ENCODE results near the gene ALDH3A1.

ALDH3A1 gene

DNA sequence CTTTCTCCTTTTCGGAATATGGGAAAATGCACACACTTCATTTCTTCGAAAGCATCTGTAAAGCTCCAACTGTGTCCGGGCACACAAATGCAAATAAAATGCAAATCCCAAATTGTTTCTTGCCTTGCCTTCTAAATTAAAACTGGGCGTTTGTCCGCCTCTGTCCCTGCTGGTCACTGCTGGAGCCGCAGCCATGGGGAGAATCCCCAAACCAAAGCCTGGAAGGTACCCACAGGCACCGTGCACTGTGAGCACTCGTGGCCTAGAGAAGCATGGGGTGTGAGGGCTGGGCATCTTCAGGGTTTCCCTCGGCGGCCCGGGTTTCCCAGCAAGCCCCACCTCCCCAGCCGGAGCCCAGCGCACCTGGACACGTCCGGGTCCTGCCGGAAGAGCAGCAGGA is 34.6 kb downstream of the ALDH3A1 start:
- TF ChIP-seq, protein P1, sequence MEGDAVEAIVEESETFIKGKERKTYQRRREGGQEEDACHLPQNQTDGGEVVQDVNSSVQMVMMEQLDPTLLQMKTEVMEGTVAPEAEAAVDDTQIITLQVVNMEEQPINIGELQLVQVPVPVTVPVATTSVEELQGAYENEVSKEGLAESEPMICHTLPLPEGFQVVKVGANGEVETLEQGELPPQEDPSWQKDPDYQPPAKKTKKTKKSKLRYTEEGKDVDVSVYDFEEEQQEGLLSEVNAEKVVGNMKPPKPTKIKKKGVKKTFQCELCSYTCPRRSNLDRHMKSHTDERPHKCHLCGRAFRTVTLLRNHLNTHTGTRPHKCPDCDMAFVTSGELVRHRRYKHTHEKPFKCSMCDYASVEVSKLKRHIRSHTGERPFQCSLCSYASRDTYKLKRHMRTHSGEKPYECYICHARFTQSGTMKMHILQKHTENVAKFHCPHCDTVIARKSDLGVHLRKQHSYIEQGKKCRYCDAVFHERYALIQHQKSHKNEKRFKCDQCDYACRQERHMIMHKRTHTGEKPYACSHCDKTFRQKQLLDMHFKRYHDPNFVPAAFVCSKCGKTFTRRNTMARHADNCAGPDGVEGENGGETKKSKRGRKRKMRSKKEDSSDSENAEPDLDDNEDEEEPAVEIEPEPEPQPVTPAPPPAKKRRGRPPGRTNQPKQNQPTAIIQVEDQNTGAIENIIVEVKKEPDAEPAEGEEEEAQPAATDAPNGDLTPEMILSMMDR (IDR thresholded peaks at IDR 0.05; ENCODE audit: insufficient read depth, missing control alignments), result no peak
- DNase-seq (ENCODE audit: insufficient read length, low spot score), result peak; percentile 18

DNA sequence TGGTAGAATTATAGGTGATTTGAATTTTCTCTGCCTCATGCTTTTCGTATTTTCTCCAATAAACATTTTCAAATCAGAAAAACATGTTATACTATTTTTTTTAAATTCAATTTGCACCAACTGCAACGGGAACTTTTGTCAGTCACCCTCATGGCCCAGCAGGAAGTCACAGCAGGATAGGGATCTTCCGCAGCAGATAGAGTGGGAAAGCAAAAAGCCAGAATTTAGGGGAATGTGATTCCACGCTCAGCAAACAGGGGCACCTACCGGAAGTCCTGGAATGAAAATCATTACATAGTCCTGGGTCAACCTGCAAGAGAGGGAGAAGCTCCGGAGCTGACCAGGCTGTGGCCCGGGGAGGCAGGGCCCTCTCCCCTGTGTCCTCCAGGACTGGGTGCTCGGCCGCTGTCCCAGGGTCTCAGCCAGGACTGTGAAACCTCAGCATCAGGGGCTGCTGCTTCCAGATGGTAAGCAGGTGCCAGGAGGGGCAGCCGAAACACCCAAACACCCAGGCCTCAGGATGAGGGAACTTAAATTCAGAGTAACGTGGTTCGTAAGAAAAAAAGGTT is 35.6 kb downstream of the ALDH3A1 start:
- TF ChIP-seq, protein P1 (IDR thresholded peaks at IDR 0.05; ENCODE audit: insufficient read depth, missing control alignments), result no peak
- peak; percentile 14 for DNase-seq (ENCODE audit: insufficient read length, low spot score)
- no peak for FAIRE-seq

More for the DNA sequence above, 34.6 kb downstream of the ALDH3A1 start:
- FAIRE-seq, result no peak

DNA sequence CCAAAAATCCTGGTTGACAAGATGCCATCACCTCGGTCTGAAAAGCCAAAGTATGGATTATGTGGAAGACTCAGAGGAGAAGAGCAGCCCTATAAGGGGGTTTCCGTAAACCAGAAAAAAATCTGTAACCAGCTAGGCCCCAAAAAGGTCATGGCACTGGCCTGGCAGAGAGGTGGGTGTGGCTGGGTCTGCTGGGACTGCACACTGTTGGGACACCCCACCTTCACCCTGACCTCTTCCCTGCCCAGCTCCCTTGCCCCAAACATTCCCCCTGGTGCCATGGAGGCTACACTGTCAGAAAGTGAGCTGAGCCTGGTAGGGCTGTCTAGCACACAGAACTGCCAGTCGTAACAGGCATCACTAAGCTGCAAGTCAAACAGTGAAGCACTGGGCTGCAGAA is 38.3 kb downstream of the ALDH3A1 start:
- DNase-seq (ENCODE audit: insufficient read length, low spot score) (no peak), FAIRE-seq (no peak)
- TF ChIP-seq, protein P1 (IDR thresholded peaks at IDR 0.05; ENCODE audit: insufficient read depth, missing control alignments), result no peak

DNA sequence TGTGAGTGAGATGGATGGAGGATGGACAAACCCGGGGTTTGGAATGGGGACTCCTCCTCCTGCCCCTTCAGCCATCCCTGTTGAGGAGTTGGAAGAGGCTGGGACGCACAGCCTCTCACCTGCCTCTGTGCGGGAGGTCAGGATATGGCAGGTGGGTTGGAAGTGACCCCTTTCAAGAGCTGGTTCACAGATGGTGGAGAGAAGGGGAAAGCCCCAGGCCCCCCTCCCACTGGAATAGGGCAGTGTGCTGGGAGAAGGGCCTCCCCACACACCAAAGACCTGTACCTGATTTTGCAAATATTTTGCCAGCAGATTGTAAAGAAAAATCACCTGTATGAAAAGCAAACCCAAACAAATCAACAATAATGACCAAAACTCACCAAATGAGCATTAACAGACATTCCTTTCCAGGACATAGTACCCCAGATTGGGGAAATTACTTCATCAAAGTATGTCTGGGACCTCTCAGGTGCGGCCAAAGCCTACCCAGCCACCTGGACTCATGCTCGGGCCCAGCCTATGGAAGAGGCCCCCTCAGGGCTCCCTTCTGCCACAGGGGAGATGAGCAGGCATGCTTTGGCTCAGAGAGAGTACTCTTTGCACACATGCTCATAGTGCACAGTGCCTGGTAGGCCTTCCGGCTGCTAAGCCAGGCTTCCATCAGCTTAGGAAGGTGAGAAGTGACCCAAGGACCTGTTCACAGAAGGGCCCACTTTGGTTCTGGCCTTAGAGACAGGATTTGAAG is 39.5 kb downstream of the ALDH3A1 start:
- FAIRE-seq (no peak), DNase-seq (ENCODE audit: insufficient read length, low spot score) (peak; percentile 3)
- TF ChIP-seq, protein P1 (IDR thresholded peaks at IDR 0.05; ENCODE audit: insufficient read depth, missing control alignments), result no peak

DNA sequence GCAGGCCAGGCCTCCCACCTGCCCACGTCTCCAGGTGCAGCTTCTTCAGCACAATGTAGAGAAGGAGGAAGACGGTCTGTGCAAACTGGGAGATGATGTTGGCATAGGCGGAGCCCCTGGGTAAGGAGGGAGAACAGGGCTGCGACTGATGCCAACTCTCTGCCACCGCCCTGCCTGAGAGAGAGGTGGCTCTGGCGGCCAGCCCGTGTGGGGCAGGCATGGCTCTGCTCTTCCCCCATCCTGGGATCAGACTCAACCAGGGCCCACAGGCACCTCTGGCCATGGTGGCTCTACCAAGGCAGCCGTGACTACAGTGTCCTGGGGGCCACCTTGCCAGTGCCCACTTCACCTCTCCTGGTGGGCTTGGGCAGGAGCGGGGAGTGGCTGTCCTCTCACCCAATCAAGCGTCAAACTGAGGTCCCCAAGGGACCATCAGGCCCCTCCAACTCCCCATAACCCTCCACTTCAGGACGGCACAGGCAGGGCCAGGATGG is 40.3 kb downstream of the ALDH3A1 start:
- TF ChIP-seq, protein P1 (IDR thresholded peaks at IDR 0.05; ENCODE audit: insufficient read depth, missing control alignments), result no peak
- no peak for FAIRE-seq
- DNase-seq (ENCODE audit: insufficient read length, low spot score), result peak; percentile 7

DNA sequence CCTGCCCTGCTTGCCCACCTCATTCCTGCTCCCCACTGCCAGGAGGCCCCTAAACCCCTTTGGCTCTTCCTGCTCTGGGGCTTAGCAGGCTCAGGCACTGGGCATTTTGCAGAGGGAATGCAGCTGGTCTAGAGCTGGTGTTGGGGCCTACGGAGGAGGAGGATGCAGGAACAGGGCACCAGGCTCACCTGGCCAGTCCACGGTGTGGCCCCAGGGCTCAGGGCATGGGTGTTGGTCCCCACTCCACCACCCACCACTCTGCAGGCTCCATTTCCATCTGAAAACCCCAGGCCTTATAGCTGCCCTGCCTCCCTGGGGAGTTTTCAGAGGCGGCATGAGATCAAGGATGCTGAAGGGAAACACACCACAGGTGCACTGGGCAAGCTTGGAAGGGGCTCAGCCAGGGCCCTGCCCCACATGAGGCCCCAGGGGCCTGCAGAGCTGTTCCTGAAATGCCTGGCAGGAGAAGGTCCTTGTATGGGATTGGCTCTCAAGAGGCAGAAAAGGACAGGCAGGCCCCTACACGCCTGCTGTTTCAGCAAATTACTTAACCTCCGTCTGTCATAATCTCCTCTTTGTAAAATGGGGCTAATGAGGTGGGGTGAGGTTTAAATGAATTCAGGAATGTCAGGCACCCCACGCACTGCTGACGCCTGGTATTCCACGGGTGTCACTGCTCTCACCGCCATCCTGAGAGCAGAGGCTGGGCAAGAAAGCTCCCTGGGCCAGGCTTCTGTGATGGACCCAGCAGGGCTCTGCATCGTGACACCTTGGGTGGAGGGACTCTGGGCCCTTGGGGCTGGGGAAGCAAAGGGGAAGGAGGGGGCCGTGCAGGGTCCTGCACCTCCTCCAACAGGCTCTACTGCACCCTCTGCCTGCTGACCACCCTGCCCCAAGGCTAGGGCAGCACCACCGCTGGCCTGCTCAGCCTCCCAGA is 41.0 kb downstream of the ALDH3A1 start:
- FAIRE-seq (no peak), DNase-seq (ENCODE audit: insufficient read length, low spot score) (peak; percentile 30)
- TF ChIP-seq, protein P1 (IDR thresholded peaks at IDR 0.05; ENCODE audit: insufficient read depth, missing control alignments), result no peak
